GM12865 (cell line): ENCODE measurements around the gene PLEKHA6.
"Not testable (repeated sequence)": the region's sequence is repeated elsewhere in the genome, so short reads cannot be mapped to it uniquely, and the experiment has no call there.

Experiments
- DNase-seq: peaks from one replicate; pipeline ENCODE4 v3.0.0; 2010; ENCODE audit warnings: low read depth
- H3K4me3 ChIP-seq: 2 replicates; pipeline ENCODE4 v1.5.1; 2011; ENCODE audit warnings: mild to moderate bottlenecking, low read depth, low read length, control low read depth
- CTCF ChIP-seq: IDR thresholded peaks from 2 replicates; pipeline ENCODE4 v1.5.1; 2011; ENCODE audit warnings: low read length, control low read depth, low read depth, inconsistent platforms; ENCODE audit not compliant: insufficient read depth; ENCODE audit errors: missing control alignments

PLEKHA6 gene

GRCh38 chr1:204314171-204314892, 45.4 kb downstream of the PLEKHA6 start:
- H3K4me3 ChIP-seq: no peak overlapping the region
- DNase-seq: no peak
- no peak for TF ChIP-seq CTCF

- no peak for TF ChIP-seq CTCF
- H3K4me3 ChIP-seq: no peak overlapping the region
- no peak for DNase-seq
Observed at GRCh38 chr1:204313675-204314074, 46.1 kb downstream of the PLEKHA6 start.

GRCh38 chr1:204310970-204311369, 48.8 kb downstream of the PLEKHA6 start:
- DNase-seq: not testable (repeated sequence)

GRCh38 chr1:204308023-204308628, 51.6 kb downstream of the PLEKHA6 start:
- DNase-seq: no peak
- no peak for TF ChIP-seq CTCF
- H3K4me3 ChIP-seq: no peak overlapping the region

More at GRCh38 chr1:204310970-204311369, 48.8 kb downstream of the PLEKHA6 start:
- H3K4me3 ChIP-seq: not testable (repeated sequence)

- DNase-seq: no peak
- no peak for TF ChIP-seq CTCF
- no peak overlapping the region for H3K4me3 ChIP-seq
Observed at GRCh38 chr1:204307334-204307883, 52.3 kb downstream of the PLEKHA6 start.

GRCh38 chr1:204306076-204306475, 53.7 kb downstream of the PLEKHA6 start:
- H3K4me3 ChIP-seq: no peak overlapping the region
- no peak for DNase-seq
- TF ChIP-seq CTCF: no peak

GRCh38 chr1:204304067-204304466, 55.7 kb downstream of the PLEKHA6 start:
- no peak for TF ChIP-seq CTCF
- no peak for DNase-seq
- H3K4me3 ChIP-seq: no peak overlapping the region
